ENCODE measurements around the gene FAM187B. TPM values are rescaled to one million over a fixed set of nuclear protein-coding genes. Genes with fewer than 3 reads are reported as not detected.

Gene FAM187B
- not detected in 5 replicates for total RNA-seq (2022; extraction: Qiagen RNA extraction)

GRCh38 chr19:35228177-35228930 is at the start of gene FAM187B:
Gene FAM187B (minus strand): TSS chr19:35228739. CDS start chr19:35228680, 59 bp downstream.

GRCh38 chr19:35268536-35269437 is 40.2 kb upstream of the FAM187B start, which contains the start of gene USF2:
Gene USF2 (plus strand): TSS chr19:35268962. CDS start chr19:35269102, 140 bp downstream.

GRCh38 chr19:35248310-35249145 is 20.0 kb upstream of the FAM187B start, which contains the start of gene LSR:
Gene LSR (plus strand): TSS chr19:35249002. CDS start chr19:35249023, 21 bp downstream.

Other genes with a start within 250 kb of the FAM187B start
- 131 to 148 TPM (median 145 TPM) in 5 replicates for gene GRAMD1A, start 228.4 kb downstream of the FAM187B start, total RNA-seq (2022; extraction: Qiagen RNA extraction)
- 11.1 to 20.6 TPM (median 20.1 TPM) in 5 replicates for gene SCN1B, start 198.3 kb downstream of the FAM187B start, total RNA-seq (2022; extraction: Qiagen RNA extraction)
- 0.08 to 0.11 TPM (median 0.09 TPM) in 5 replicates for gene HPN, start 187.0 kb downstream of the FAM187B start, total RNA-seq (2022; extraction: Qiagen RNA extraction)
- 0.50 to 0.91 TPM (median 0.80 TPM) in 5 replicates for gene FXYD3, start 112.9 kb downstream of the FAM187B start, total RNA-seq (2022; extraction: Qiagen RNA extraction)
- 0.10 to 0.41 TPM (median 0.28 TPM) in 5 replicates for gene LGI4, start 93.7 kb downstream of the FAM187B start, total RNA-seq (2022; extraction: Qiagen RNA extraction)
- gene FXYD1, start 89.9 kb downstream of the FAM187B start, total RNA-seq (2022; extraction: Qiagen RNA extraction): 0.10 to 0.83 TPM (median 0.31 TPM) in 5 replicates
- gene FXYD7, start 85.5 kb downstream of the FAM187B start, total RNA-seq (2022; extraction: Qiagen RNA extraction): 0.13 to 0.27 TPM (median 0.17 TPM) in 4 of 5 replicates, not detected in the other
- 179 to 222 TPM (median 213 TPM) in 5 replicates for gene FXYD5, start 74.0 kb downstream of the FAM187B start, total RNA-seq (2022; extraction: Qiagen RNA extraction)
- gene LSR, start 20.3 kb upstream of the FAM187B start, total RNA-seq (2022; extraction: Qiagen RNA extraction): 8.1 to 11.4 TPM (median 9.9 TPM) in 5 replicates
- 111 to 164 TPM (median 154 TPM) in 5 replicates for gene USF2, start 40.2 kb upstream of the FAM187B start, total RNA-seq (2022; extraction: Qiagen RNA extraction)
- gene HAMP, start 53.8 kb upstream of the FAM187B start, total RNA-seq (2022; extraction: Qiagen RNA extraction): 0.03 to 0.25 TPM (median 0.10 TPM) in 4 of 5 replicates, not detected in the other
- 0.03 to 0.10 TPM in 2 of 5 replicates, not detected in the others for gene MAG, start 63.4 kb upstream of the FAM187B start, total RNA-seq (2022; extraction: Qiagen RNA extraction)
- gene CD22, start 100.4 kb upstream of the FAM187B start, total RNA-seq (2022; extraction: Qiagen RNA extraction): 0.71 to 1.6 TPM (median 0.89 TPM) in 5 replicates
- gene FFAR1, start 119.2 kb upstream of the FAM187B start, total RNA-seq (2022; extraction: Qiagen RNA extraction): 0.02 to 0.06 TPM (median 0.03 TPM) in 4 of 5 replicates, not detected in the other
- gene FFAR3, start 129.7 kb upstream of the FAM187B start, total RNA-seq (2022; extraction: Qiagen RNA extraction): 0.08 TPM in 1 of 5 replicates, not detected in the others
- 0.03 TPM in 1 of 5 replicates, not detected in the others for gene GPR42, start 142.3 kb upstream of the FAM187B start, total RNA-seq (2022; extraction: Qiagen RNA extraction)
- gene FFAR2, start 219.5 kb upstream of the FAM187B start, total RNA-seq (2022; extraction: Qiagen RNA extraction): 0.02 TPM in 1 of 5 replicates, not detected in the others

Measured in A549 treated with AZD2906 at 1 μM for 4 hours (cell line).